HG03342 (cell line): ENCODE data around the gene EPB41L2.

Experiments used
- ATAC-seq: cut with Tn5 transposase; IDR thresholded peaks from one replicate; pipeline ENCODE4 v1.9.1; 2021; ENCODE audit warnings: mild to moderate bottlenecking, moderate library complexity; ENCODE audit not compliant: unreplicated experiment

The EPB41L2 gene

DNA sequence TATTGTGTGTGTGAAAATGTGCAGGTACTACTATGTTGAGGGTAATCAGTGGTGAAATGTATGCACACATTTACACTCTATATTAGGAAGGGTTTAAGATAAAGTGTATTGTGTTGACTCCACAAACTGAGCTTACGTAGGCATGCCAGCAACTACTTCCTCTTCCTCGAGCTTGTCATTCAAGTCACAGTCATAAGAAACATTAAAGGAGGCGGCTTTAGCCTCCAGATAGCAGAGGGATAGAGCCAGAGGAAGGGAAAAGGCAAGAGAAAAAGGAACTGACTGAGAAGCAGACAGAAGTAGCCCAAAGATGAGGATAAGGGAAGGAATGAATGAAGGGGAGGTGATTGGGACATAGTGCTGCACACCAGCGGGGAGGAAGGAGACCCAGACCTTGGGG is 180.7 kb downstream of the EPB41L2 start:
- no peak for ATAC-seq

DNA sequence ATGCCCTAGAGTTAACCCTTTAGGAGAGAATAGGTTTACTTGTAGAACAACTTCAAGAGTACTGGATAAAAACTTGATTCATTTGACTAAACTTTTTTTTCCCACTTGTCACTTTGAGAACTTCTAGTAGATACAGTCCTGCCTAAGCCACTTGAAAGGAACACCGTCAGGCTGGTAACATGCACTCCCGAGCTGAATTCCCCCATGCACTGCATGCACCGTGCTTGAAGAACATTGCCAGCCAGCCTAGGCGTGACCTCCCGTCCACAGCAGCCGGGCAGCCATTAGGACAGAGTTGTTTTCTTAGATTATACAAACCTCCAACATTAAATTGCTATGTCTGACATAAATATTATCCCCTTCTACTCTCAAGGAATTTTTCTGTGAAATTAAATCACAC is 183.2 kb downstream of the EPB41L2 start:
- ATAC-seq: no peak

DNA sequence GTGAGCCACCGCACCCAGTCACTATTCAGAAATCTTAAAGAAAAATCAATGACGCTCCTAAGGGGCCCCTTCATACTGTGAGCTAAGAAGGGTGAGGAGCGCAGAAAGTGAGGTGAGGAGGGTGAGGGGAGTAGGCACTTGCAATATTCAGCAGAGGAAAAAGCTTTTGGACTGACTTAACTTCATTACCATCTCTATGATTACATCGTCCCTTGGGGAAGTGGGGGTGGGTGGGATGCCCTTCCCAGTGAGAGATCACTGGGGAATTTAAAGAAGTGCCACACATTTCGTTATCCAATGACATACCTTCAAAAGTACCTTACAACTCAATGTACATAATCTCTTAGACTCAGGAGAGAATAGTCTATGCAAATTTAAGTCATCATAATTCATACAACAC is 189.3 kb downstream of the EPB41L2 start:
- no peak for ATAC-seq

DNA sequence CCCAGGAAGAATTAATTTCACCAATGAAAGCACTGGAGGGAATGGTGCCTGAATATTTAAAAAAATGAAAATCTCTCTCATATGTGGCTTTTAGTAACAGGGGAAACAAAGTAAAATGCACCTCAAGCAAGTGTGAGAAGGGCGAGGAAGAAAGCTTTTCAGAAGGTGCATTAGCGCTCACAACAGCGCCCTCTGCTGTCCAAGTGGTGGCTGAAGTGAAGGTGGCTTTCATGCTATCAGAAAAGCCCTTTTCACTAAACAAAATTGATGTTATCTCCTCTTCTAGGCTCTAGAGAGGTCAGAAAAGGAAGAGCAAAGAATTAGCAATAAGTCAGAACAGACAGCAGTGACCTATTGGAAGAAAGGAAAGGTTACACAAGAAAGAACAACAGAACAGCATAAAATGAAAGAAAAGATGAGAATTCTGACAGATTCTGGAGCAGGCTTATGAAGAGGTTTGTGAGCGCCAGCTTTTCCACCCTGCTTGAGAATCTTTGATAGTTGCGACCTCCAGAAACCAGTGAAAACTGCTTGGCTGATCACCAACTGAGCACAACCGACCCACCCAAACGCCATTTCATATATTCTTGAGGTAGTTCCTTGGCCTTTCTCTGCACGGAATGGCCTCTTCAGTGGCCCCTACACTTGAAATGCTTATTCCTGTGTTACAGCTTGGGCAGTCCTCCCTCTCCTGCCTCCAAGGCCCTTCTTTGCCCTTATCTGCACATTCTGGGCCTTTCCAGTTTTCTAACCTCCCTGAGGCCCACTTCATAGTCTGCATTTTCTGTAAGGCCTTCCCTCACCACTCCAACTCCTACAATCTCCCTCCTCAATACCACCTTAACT is 190.6 kb downstream of the EPB41L2 start:
- ATAC-seq: peak; percentile 69

DNA sequence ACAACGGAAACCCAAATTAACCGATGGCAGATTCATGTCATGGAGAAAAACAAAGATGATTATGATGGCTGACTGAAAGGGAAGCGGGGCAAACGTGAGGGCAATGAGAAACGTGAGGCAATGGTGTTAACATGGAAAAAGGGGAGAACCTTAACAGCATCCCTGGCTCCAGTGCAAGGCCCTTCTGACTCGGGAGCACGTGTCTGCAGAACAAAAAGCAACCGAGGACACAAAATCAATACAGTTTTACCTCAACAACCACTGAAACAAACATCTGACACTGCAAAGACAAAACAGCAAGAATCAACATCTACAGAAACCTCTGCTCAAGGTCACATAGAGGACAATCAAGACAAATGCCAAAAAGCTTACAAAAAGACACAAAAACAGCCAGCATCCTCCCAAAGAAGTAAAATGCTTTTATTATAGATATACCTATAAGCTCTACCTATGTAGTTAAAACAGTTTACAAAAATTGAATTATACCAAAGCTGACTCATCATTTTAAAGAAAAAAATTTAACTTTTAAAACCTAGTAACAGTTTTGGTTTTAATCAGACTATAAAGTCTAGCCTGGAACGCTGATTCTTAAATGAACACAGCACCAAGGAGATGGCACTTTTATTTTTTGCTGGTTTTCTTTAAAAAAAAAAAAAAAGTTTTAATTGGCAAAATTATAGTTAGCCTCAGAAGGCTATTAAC is 192.7 kb downstream of the EPB41L2 start:
- ATAC-seq: no peak

DNA sequence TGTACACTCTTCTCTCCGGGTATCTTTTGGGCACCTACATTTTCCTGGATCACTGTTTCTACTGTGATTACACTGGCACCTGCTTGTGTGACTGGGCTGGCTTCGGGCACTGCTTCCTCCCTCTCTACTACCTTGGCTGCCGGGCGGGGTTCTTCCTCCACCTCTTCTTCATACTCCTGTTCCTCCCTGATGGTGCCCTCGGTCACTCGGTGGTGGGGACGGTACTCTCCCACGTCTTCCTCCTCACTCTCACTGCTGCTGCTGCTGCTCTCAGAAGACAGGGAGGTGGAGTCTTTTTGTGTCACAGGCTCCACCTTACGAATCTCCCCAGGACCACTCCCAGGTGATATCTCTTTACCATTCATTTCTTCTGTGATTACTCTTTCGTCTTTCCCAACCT is 193.4 kb downstream of the EPB41L2 start:
- ATAC-seq: no peak

DNA sequence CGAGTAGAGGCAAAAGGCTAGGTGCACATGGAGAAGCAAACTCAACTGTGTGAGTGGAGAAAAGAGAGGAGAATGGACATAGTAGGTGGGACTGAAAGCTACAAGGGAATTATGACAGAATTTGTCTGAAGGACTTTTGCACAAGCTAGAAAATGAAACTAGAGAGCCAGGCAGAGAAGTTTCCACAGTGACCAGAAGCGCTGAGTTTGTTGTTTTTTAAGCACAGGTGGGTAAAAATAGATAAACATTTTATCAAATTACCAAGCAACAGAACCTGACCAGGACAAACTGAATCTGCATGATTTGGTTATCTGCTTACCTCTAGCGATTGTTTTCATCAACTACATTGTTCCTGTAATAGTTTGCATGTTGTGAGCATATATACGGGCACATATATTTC is 197.3 kb downstream of the EPB41L2 start:
- no peak for ATAC-seq

DNA sequence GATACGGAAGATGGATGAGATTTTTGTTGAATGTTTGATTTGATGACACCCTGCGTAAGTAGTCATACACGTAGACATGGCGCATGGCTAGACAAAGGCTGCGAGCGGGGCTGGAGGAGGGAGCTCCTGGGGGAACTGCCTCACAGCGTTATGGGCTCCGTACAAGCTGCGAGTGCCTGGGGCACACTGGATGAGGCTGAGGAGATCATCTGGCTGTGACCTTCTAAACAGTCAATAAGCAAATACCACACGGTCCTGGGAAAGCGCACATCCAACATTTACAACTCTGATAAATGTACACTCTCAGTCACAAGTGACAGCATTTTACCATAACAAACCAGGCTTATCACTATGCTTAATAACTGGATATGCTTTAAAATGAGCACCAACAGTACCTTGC is 198.7 kb downstream of the EPB41L2 start:
- ATAC-seq: no peak

DNA sequence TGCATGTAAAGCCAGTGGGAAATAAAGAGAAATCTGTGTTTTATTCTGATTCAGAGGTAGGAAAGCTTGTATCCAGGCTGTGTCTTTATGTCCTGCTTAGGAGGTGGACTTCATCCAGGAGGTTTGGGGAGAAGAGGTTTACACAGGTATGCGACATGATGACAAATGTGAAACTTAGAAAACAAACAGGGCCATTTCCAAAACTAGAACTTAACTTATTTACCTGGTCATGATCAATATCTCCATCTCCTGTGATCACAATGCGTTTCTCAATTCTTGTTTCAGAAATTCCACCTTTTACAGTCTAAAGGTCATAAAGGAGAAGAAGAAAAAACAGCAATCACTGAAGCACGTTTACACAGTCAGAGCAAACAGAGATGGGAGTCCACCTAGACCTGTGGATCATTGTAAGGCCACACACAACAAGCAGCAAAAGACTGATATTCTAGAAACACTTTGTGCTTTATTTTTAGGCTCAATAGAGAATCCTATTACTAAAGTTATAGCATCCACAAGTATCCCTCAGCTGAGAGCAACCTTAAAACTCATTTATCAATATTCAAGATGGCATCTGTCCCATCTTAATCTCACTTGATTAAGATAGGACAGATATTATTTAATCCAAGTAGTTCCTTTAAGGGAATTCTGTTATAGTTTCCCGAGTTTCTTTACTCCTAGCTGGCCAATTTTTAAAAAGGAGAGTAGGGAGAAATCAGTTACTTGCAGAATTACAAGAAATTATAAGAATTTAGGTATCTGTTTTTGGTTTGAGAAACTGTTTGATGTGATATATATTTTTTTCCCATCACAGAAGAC is 199.4 kb downstream of the EPB41L2 start:
- ATAC-seq: no peak

DNA sequence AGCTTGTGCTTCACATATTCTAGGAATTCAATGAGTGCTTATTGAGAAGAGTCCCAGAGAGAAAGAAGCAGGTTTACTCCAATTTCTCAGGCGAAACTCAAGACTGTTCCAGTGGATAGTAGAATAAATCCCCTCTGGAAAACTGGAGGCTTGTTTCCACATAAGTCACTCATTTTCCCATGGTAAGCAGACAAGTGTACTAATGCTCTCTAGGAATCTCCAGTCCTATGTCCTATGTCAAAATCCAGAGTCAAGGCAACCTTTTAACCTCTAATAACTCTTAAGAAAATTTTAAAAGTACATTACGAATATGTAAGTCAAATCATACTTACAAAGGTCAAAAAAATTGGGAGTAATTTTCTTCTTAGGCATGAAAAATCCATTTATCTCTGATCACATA is 200.7 kb downstream of the EPB41L2 start:
- ATAC-seq: no peak

DNA sequence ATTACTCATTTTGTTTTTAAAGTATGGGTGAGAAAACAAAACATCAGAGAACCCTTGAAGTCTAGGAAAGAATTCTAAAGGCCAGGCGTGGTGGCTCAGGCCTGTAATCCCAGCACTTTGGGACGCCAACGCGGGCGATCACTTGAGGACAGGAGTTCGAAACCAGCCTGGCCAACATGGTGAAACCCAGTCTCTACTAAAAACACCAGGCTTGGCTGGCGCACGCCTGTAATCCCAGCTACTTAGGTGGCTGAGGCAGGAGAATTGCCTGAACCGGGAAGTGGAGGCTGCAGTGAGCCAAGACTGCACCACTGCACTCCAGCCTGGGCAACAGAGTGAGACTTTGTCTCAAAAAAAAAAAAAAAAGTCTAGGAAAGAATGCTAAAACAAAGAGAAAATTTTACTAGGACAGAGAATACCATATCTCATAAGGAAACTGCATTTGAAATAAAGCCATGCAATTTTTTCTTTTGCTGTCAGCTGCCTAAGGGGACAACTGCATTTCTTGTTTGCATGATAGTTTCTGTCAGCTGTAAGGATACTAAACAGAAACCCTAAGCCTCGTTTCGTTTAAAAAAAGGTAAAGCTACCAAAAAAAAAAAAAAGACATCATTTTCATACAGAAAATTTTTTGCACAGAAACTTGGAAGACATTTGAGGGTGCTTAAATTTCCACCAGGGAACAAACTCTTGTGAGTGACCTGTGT is 203.7 kb downstream of the EPB41L2 start:
- ATAC-seq: no peak

DNA sequence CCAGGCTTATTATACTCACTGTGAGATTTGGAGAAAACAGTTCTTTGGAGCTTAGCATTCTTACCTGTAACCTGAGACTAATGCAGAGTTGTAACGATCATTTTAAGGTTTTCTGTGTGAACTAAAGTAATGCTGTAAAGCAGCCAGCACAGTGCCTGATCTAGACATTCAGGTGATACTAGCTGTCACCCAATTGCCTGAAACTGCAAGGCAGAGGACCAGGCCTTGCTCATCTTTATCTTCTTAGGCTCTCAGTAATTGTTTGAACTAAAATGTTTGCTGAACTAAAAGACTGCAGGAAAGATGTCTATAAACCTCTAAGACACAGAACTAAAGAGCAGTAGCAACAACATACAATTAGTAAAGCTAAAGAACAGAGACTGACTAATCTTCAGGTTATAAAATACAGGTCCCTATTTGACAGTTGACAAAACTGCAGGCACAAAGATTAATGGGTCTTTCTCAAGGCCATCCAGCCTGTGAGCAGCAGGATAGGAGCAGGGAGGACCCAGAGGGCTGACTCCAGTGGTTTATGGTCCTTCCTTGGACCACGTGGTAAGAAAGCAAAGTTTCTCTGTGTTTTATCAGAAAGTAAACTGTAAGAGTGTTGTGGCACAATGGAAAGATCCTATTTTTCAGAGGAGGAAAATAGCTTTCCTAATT is 204.4 kb downstream of the EPB41L2 start:
- ATAC-seq: no peak

DNA sequence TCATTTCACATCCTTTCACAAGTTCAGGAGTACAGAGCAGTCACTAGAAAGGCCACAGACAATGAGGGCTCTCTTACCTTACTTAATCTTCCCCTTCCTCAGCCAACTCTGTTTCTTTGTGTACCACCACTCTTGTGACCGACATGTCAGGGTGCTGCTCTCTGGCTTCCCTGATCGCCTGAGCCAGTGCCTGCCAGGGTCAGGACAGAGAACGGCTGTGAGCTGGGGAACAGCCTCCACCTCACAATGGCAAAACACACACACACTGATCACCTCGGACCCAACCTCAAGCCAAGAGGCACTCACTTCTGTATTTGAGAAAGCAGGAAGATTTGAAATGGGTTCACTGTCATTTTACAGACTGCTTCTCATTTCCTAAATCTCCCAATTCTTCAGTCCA is 205.0 kb downstream of the EPB41L2 start:
- ATAC-seq: no peak

DNA sequence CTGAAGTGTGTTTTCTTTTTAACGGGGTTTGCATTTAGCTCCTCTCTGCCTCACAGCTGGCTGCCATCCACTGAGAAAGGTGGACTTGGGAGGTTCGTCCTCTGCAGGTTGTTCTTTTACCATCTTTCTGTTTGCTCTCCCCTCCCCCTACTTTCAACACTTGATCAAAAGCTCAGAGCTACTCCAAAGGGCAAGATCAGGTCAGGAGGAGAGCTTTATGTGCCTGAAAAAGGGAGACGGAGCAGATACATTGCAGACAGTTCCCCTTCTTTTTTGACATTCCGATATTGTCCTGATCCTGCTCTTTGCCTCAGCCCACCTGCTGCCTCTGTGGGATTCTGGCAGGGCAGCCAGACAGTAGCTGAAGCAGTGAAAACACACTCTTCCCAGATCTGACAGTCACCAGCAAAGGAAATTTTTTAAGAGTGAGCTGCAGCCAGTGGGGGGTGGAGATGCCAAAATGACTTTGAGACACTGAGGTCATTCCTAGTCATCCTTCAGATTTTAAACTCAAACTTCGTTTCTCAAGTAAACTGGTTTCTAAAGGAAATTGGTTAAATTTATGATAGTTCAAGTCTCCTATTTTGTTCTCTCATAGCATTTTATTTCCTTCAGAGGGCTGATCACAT is 209.4 kb downstream of the EPB41L2 start:
- no peak for ATAC-seq

DNA sequence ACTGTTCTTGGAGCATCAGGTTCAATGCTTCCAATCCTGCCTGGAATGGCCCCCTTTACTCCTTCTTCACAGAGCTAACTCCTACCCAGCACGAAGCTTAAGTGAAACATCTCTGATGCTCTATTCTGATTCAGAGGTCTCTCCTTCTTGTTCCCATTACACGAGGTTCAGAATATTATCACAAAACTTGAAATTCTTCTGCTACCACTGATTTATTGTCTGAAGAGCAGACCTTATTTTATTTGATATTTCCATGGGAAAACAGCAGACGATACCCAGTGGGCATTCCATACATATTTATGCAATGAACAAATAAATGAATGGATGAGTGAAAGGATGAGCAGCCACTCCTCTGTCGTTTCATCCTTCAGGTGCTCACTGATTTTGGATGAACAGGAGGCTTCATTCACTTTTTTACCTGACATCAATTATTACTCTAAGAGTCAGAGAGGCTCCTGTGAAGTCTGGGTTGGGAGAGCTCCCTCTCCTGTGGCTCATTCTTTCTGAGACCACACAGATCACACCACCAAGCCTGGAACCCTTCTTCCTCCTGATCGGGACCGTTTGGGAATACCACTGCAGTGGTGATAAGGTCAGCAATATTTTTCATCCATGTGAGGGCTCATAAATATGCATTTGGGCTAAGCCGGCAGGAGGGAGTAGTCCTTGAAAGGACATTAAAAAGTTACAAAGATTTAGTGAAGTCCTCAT is 210.0 kb downstream of the EPB41L2 start:
- ATAC-seq: no peak

DNA sequence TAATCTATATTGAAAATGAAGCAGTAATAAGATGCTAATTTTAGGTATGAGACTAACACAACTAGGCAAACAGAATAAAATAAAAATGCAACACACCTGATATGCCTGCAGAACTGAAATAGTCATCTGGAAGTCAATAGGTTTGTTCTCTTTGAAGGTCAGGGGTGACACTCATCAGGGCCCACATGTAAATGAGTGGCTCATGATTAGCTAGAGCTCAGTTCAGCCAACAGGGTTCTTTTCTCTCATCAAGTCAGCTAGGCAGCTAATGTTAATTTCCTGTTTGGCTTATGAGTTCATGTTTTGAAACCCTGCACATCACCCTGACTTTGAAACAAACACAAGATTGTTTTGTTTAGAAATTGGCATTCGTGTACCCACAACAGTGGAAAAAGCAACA is 212.0 kb downstream of the EPB41L2 start:
- no peak for ATAC-seq

DNA sequence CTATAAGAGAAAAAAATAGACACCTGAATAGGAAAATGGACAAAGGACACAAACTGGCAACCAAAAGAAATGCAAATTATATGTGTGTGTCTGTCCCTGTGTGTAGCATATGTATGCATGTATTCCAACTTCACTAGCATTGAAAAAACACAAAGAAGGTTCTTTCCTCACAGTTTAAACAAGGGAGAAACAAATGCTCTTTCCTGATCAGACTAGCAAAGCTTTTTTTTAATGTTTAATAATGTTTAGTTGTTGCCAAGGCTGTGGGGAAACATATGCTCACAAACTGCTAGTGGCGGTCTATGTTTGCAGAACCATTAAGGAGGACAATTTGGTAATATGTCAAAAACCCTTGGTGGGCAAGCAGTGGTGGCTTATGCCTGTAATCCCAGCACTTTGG is 213.5 kb downstream of the EPB41L2 start:
- no peak for ATAC-seq

DNA sequence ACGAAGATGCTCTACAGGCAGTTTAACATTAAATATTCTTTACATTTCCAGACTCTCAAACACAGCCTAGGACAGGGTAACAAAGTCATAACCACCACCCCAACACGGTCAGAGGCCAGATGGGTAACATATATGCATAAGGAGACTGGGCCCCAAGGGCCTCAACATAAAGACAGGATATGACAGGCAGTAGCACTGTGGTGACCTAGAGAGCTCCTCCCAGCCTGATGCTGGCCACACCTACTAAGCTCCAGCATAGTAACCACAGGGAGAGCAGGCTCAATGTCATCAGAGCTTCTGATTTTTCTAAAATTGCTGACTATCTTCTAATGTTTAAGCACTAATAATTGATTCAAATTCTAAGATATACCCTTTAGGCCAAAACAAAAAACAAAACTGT is 214.1 kb downstream of the EPB41L2 start:
- ATAC-seq: peak; percentile 93
